ENCODE measurements around the gene KEAP1.

GRCh38 chr19:10521461-10522171 is 18.5 kb upstream of the KEAP1 start:
- TF ChIP-seq CTCF (IDR thresholded peaks at IDR 0.05) (no peak), POLR2A (IDR thresholded peaks at IDR 0.05; ENCODE audit: low read depth) (no peak), EP300 (IDR thresholded peaks at IDR 0.05) (no peak), POLR2AphosphoS5 (IDR thresholded peaks at IDR 0.05) (no peak)
